Left renal cortex interstitium (tissue), 4 donors: Measurements from ENCODE around the gene EFHD1. TPM values are rescaled to one million over a fixed set of nuclear protein-coding genes. Genes with fewer than 3 reads are reported as not detected.
"Not testable (repeated sequence)": the region's sequence is repeated elsewhere in the genome, so short reads cannot be mapped to it uniquely, and the experiment has no call there.

ENCODE experiments used
- DNase-seq, 4 donors: peaks; one replicate each; pipeline ENCODE4 v3.0.0-alpha.2; 2013; ENCODE audit warnings: low read depth in 4 of 4, low spot score in 2 of 4, missing footprints in 1 of 4
- polyA plus RNA-seq, 4 donors: library from polyadenylated mRNA; unstranded; fragments of 120-200 nt; gene quantifications; one replicate each; pipeline ENCODE4 v1.2.1, GENCODE V29; 2013; ENCODE audit not compliant: insufficient read length in 4 of 4

The EFHD1 gene
- polyA plus RNA-seq, 4 donors = 53.7 to 90.4 (median 71.9) TPM

DNA sequence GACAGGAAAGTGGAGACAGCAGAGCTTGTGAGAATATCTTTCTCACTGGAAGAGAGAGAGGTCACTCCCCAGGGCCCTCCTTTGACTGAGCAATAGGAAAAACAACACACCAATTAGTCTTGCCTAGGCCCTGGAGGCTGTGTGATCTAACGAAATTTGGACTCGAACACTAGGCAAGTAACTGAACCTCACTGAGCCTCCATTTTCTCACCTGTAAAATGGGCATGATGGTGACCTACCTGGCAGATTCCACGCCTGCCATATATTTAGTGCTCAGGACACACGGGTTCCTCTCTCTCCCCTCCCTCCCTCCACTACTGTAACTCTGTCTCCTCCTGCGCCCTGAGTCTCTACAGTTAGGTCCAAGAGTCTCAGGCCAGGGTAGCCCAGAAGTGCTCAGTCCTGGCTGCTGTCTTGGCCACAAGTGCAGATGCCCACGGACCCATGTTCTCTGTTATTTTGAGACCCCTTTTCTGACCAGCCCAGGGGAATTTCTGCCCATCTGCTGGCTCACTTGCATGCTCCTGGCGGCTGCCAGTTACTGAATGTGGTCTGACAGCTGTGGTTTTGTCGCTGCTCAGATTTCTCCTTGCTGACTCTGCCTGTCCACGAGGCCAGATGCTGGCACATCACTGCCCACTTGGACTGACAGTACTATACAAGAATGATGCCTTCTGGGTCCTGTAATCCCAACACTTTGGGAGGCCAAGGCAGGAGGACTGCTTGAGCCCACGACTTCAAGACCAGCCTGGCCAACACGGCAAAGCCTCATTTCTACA lies 54.2 kb downstream of the EFHD1 start:
- DNase-seq = no peak

DNA sequence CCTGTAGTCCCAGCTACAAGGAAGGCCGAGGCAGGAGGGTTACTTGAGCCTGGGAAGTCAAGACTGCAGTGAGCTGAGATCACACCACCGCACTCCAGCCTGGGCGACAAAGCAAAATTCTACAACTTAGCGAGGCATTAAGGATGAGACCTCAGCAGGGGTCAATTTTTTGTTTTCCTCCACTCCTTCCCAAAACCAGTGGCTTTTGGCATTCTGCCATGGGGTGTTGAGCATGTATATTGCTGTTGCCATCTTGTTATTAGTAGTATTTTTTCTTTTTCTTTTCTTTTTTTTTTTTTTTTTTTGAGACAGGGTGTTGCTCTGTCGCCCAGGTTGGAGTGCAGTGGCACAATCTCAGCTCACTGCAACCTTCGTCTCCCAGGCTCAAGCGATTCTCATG lies 54.8 kb downstream of the EFHD1 start:
- no peak for DNase-seq

DNA sequence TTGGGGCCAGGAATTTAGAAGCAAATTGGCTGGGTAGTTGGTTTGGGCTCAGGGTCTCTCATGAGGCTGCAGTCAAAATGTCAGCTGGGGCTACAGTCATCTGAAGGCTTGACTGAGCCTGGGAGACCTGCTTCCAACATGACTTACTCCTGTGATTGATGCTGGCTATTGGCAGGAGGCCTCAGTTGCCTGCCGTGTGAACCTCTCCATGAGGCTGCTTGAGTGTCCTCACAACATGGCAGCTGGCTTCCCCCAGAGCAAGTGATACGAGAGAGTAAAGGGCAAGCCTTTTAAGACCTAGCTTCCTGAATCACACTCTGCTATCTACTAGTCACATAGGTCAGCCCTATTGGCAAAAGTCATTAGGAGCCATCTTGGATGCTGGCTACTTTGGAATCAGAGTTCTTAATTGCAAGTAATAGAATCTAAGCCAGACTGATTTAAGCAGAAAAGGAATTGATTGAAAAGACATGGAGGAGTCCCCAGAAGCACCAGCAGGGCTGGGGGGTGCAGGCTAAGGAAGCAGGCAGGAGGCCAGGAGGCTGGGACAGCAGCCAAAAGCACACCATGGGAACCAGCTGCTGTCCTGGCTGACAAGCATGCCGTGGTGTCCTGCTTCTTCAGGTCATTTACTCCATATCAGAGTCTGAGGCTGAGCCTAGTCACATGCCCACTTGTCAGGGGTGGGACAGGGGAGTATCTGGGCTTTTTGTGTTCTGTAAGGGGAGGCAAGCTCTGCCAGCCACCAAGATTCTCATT lies 55.9 kb downstream of the EFHD1 start:
- no peak for DNase-seq

DNA sequence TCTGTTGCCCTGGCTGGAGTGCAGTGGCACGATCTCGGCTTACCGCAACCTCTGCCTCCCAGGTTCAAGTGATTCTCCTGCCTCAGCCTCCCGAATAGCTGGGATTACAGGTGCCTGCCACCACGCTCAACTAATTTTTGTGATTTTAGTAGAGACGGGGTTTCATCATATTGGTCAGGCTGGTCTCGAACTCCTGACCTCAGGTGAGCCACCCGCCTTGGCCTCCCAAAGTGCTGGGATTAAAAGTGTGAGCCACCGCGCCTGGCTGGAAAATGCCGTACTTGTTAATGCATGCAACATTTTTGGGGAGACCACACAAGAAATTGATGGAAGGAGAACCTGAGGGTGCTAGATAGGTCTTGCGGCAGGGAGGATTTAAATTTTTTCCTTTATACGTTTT lies 57.7 kb downstream of the EFHD1 start:
- DNase-seq = not testable (repeated sequence)

DNA sequence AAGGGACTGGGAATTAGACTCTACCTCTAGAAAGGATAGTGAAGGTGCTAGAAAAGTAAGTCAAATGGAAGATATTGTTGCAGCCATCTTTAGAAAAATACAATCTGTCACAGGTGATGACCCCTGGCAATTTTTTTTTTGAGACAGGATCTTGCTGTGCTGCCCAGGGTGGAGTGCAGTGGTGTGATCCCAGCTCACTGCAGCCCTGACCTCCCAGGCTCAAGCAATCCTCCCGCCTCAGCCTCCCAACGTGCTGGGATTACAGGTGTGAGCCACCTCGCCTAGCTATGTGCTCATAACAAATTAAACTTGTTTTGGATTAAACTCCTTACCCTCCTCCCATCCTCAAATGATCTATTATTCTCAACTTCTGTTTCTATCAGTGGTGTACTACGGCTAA lies 59.9 kb downstream of the EFHD1 start:
- DNase-seq = no peak

DNA sequence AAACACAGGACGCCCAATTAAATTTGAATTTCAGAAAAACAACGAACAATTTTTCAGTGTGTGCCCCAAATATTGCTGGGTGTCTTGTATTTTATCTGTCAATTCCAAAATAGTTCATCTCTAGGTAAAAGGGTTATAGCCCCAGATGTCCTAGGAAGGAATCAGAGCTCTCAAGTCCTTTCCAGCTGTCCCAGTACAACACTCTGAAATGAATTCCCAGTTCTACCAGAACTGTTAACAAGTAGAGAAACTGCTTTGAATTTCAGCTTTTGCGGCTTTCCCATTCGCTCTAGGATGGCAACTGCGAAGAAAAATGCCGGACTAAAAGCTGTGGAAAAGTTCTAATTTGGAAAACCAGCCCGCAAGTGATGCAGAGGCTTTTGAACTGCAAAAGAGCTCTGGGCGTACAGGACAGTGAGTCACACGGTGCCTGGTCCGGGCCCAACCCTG lies 63.2 kb downstream of the EFHD1 start:
- DNase-seq = no peak

DNA sequence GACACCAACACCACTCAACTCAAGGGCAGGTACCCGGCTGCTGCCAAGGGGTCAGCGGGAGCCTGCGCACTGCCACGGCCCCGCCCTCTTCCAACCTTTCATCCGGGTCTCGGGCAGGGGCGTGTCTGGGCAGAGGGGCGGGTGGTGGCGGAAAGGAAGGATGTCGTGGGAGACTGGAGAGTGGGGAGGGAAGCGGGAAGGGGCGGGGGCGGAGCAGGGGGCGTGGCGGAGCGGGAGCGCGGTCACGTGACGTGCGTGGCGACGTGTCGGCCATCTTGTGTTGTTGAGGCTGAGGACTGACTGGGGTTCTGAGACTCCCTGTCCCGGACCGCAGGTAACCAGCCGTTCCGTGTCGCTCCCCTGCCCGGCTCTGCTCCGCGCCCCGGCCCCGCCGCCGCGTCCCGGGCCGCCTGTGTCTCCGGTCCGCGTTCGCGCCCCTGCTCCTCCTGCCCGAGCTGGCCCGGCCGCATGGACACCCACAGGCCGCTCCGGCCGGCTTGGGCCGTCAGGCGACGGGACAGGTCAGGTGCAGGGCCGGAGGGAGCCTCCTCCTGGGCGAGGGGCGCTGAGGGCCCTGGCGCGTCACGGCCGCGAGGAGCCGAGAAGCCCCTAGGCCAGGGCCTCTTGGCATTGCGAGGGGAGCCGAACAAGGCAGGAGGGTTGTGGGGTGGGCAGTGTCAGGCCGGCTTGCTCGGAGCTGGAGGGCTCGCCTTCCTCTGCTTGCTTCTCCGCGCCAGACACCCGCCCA lies 63.8 kb downstream of the EFHD1 start, which contains the start of gene GIGYF2:
TSS of gene GIGYF2 (plus strand) at position 273 of the 748 bp plus-strand sequence. CDS start 37,867 bp downstream, outside the sequence.
- DNase-seq = peak; percentile 74 to 90 (median 87)

DNA sequence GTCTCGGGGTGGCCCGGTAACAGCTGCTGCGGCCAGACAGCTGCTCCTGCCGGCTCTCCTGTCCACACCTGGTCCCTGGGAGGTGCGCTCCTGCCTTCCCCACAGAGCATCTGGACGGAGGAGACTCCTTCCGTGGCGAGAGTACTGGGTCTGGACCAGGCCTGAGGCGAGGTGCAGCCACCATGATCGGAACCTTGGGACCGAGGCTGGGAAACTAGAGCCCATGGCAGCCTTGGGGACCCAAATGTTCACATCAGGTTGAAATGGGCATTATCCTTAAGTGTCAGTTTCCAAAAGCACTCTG lies 64.4 kb downstream of the EFHD1 start:
- DNase-seq = peak in 2 of 4 donors; percentile 11

DNA sequence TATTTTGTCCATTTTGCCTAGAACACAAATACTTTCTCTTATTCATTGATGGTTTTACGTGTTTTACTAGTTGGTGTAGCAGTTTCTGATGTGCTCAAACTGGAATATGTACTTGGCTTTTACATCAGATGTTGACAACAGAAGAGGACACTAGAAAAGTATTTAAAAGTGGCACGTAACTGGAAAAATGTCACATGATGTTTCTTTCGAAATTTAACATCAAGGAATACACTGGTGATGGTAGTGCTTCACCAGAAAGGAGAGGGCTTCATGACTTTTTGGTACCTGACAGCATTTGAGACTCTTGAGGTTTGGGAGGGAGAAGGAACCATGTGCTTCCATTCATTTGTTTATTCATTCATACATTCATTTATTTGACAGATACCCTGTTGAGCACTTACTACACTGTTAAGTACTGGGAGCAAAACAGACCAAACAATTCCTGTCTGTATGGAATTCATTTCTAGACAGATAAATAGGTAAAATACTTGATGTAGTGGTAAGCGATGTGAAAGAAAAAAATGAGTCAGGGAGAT lies 65.2 kb downstream of the EFHD1 start:
- DNase-seq = no peak

DNA sequence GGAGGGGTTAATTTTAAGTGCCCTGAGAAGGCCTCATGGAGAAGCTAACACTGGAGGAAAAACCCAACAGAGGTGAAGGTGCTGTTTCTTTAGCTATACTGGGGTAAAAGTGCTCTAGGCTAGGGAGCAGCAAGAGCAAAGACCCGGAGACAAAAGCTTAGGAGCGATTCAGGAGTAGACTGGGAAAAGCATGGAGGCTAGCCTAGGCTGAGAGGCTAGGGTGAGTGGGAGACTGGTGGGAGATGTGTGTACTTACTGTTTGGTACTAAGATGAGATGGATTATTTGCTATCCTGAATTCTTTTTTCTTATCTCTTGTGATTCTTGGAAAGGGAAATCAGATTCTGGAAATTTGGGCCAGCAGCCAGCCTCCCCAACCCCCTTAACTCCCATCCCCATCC lies 65.7 kb downstream of the EFHD1 start:
- no peak for DNase-seq

DNA sequence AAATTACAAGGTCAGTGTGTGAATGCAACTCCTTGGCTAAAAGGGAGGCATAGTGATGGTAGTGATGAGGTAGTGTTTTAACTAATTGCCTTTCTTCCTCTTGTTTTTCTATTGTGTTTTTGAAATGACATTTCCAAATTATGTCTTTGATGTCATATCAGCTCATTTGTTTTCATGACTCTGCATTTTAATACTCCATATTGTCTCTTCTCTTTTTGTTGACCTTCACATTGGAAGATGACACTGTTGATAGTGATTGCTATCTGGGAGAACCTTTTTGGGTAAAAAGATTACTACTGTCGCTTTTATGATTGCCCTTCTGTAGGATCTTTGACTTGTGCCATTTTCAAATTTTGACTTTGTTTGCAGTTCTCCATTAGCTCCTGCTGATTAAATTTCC lies 66.8 kb downstream of the EFHD1 start:
- DNase-seq = no peak

DNA sequence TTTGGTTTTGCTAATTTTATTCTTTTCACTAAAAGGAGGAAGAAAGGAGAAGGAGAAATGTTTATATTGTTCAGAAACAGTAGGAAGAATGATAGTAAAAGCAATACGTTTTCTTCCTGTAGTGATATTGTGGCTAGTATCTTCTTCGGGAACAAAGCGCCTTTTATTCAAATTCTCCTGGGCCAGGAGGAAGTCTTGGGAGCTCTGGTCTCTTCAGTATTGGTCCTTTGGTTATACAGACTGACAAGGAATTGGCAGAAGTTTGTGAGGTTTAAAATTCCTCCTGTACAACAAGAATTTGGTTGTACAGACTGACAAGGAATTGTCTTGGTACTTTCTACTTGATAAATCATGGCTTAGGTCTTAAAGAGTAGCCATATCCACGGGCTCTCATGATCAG lies 73.7 kb downstream of the EFHD1 start:
- DNase-seq = no peak

DNA sequence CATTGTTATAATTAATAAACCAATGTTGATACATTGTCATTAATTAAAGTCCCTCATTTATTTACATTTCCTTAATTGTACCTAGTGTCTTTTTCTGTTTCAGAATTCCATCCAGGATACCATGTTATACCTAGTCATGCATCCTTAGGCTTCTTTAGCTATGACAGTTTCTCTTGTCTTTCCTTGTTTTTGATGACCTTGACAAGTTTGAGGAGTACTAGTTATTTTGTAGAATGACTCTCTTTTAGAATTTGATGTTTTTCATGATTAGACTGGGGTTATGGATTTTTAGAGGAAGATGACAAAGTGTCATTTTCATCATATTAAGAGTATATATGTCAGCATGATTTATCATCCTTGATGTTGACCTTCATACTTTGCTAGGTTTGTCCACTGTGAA lies 80.1 kb downstream of the EFHD1 start:
- DNase-seq = no peak

DNA sequence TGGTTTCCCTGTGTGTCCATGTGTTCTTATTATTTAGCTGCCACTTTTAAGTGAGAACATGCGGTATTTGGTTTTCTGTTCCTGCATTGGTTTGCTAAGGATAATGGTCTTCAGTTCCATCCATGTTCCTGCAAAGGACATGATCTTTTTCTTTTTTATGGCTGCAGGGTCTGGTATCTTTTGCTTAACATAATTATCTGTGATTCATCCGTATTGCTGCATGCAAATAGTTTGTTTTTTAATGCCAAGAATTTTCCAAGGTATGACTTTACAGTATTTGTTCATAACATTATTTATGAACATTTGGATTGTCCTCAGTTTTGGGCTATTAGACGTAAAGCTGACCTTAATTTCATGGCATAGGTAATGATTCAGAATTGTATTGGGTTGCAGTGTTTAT lies 81.6 kb downstream of the EFHD1 start:
- no peak for DNase-seq

DNA sequence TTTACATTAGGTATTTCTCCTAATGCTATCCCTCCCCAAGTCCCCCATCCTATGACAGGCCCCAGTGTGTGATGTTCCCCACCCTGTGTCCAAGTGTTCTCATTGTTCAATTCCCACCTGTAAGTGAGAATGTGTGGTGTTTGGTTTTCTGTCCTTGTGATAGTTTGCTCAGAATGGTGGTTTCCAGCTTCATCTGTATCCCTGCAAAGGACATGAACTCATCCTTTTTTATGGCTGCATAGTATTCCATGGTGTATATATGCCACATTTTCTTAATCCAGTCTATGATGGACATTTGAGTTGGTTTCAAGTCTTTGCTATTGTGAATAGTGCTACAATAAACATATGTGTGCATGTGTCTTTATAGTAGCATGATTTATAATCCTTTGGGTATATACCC lies 86.7 kb downstream of the EFHD1 start:
- DNase-seq = not testable (repeated sequence)

DNA sequence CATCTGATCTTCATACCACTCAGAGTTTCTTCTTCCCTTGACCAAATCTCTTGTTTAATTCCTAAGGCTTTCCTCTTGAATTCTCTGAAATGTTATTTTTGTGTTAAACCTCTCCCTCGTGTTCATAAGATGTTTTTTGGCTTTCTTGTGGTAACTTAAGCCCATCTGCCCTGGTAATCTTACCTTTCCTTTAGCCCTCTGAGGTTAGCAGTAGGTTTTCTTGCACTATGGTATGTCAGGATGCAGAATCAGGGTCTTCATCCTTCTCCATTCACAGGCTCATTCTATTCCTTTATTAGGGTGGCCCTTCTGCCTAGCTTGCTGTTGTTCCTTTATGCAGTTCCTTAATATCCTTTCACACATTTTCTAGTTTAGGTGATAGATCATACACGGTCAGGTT lies 87.9 kb downstream of the EFHD1 start:
- no peak for DNase-seq

DNA sequence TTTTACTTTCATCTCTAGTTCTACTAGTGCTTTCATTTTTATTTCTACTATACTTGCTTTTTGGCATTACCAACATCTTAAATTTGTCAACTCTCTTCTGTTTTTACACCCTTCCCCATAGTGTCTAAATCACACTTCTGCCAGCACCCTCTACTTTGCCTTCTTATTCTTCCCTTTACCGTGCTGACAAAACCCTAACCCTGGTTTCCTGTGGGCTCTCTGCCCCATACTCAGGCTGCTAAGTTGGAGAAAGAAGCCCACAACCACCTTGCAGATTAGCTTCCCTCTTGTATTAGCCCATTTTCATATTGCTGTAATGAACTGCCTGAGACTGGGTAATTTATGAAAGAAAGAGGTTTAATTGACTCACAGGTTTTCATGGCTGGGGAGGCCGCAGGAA lies 88.5 kb downstream of the EFHD1 start:
- no peak for DNase-seq

DNA sequence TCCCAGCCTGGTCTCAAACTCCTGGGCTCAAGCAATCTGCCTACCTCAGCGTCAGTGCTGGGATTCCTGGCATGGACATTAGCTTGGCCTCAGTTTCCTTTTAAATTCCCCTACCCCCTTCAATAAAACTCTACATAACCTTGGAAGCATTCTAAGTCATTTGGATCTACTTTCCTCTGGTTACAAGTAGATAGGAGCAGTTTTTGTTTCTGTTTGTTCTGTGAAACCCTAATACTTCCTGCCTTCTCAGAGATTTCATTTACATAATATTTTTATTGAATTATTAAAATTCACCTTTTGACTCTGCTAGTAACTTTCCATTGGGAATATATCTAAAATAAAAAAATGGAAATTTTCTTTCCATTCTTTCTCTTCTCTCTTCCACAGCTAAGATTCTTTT lies 89.6 kb downstream of the EFHD1 start:
- DNase-seq = no peak

DNA sequence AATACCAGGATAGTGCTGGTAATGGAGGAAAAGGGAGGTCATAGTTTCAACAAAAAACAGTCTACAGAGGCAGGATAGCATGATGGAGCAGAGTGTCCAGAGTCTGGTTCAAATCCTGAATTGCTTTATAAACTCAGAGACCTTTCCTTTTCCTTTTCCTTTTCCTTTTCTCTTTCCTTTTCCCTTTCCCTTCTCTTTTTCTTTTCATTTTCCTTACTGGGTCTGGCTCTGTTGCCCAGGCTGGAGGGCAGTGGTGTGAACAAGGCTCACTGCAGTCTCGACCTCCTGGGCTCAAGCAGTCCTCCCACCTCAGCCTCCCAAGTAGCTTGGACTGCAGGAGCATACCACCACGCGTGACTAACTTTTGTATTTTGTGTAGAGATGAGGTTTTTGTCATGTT lies 95.4 kb downstream of the EFHD1 start:
- DNase-seq = no peak

DNA sequence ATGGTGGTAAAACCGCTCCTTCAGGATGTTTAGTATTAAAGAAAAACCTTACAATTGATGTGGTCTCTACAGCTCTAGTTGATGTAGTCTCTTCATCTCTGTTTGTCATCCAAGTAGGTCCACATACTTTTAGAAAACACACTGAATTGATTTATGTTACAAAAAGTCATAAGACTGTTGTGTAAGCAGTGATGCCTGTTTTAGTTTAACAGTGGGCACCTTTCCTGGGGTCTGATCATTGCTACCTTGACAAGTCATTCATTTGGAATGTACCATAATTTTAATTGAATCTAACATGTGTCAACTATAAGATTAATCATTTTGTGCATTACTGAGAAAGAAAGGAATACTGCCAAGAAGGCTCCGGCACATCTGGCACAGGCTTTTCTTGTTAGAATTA lies 98.1 kb downstream of the EFHD1 start:
- DNase-seq = no peak
